Neuronal stem cell (in vitro differentiated cells): Measurements from ENCODE around the gene PXN.

ENCODE experiments used
- DNase-seq: peaks from one replicate; pipeline ENCODE4 v3.0.0-alpha.2; 2013; ENCODE audit warnings: low spot score
- H2AFZ ChIP-seq: one replicate; pipeline ENCODE4 v1.6.1; 2013; ENCODE audit warnings: mild to moderate bottlenecking, low read length, inconsistent platforms
- H2AK5ac ChIP-seq: 2 replicates; pipeline ENCODE4 v1.6.1; 2013; ENCODE audit warnings: low read depth, mild to moderate bottlenecking, inconsistent platforms, low read length, moderate library complexity, mixed read lengths
- H2BK120ac ChIP-seq: 2 replicates; pipeline ENCODE4 v1.6.1; 2013; ENCODE audit warnings: low read depth, mild to moderate bottlenecking, inconsistent platforms, low read length, moderate library complexity, mixed read lengths
- H2BK12ac ChIP-seq: one replicate; pipeline ENCODE4 v1.6.1; 2013; ENCODE audit warnings: low read length, inconsistent platforms
- H2BK15ac ChIP-seq: 2 replicates; pipeline ENCODE4 v1.6.1; 2013; ENCODE audit warnings: mild to moderate bottlenecking, low read length, inconsistent platforms, mixed read lengths
- H2BK5ac ChIP-seq: one replicate; pipeline ENCODE4 v1.6.1; 2013; ENCODE audit warnings: inconsistent platforms, mild to moderate bottlenecking, low read length, moderate library complexity
- H3K14ac ChIP-seq: one replicate; pipeline ENCODE4 v1.6.1; 2013; ENCODE audit warnings: low read length, inconsistent platforms
- H3K18ac ChIP-seq: 2 replicates; pipeline ENCODE4 v1.6.1; 2013; ENCODE audit warnings: low read length, inconsistent platforms
- H3K23ac ChIP-seq: 2 replicates; pipeline ENCODE4 v1.6.1; 2013; ENCODE audit warnings: low read depth, mild to moderate bottlenecking, mixed read lengths, low read length, inconsistent platforms; ENCODE audit not compliant: poor library complexity
- H3K27ac ChIP-seq: replicated peaks from 3 replicates; pipeline ENCODE4 v1.5.1; 2013; ENCODE audit warnings: low read length, inconsistent platforms
- H3K27me3 ChIP-seq, 3 experiments: 2 replicates each; pipeline ENCODE4 v1.6.1; 2013; ENCODE audit warnings: low read length in 3 of 3, mild to moderate bottlenecking in 2 of 3, inconsistent platforms in 1 of 3, low read depth in 1 of 3, mixed read lengths in 1 of 3, moderate library complexity in 1 of 3; ENCODE audit not compliant: control insufficient read depth in 3 of 3, insufficient read depth in 3 of 3
- H3K36me3 ChIP-seq, 2 donors: replicated peaks in 1 of 2; 2 replicates each; pipeline ENCODE4 v1.6.1; 2013; ENCODE audit warnings: low read length in 2 of 2; ENCODE audit not compliant: control insufficient read depth in 2 of 2, insufficient read depth in 2 of 2
- H3K4ac ChIP-seq: 2 replicates; pipeline ENCODE4 v1.6.1; 2013; ENCODE audit warnings: inconsistent platforms, mild to moderate bottlenecking, low read length, moderate library complexity
- H3K4me1 ChIP-seq, 2 donors: 1 replicate in 1 of 2; 2 replicates in 1 of 2; pipeline ENCODE4 v1.6.1; 2013; ENCODE audit warnings: low read length in 2 of 2, low read depth in 1 of 2; ENCODE audit not compliant: control insufficient read depth in 2 of 2, insufficient read depth in 1 of 2
- H3K4me2 ChIP-seq: one replicate; pipeline ENCODE4 v1.6.1; 2013; ENCODE audit warnings: mild to moderate bottlenecking, low read length, inconsistent platforms; ENCODE audit not compliant: insufficient read depth, poor library complexity, severe bottlenecking
- H3K4me3 ChIP-seq, 2 donors: 2 replicates each; pipeline ENCODE4 v1.5.1; 2013; ENCODE audit warnings: low read length in 2 of 2, mild to moderate bottlenecking in 2 of 2, inconsistent platforms in 1 of 2, moderate library complexity in 1 of 2
- H3K79me1 ChIP-seq: one replicate; pipeline ENCODE4 v1.6.1; 2013; ENCODE audit warnings: low read depth, mild to moderate bottlenecking, inconsistent platforms, low read length, moderate library complexity
- H3K9ac ChIP-seq: one replicate; pipeline ENCODE4 v1.6.1; 2013; ENCODE audit warnings: mild to moderate bottlenecking, low read depth, low read length, inconsistent platforms; ENCODE audit not compliant: poor library complexity
- H3K9me3 ChIP-seq, 2 donors: replicated peaks in 1 of 2; 2 replicates each; pipeline versions ENCODE3 to v1.6.1; 2013; ENCODE audit warnings: low read length in 2 of 2, mild to moderate bottlenecking in 2 of 2, inconsistent platforms in 1 of 2, low read depth in 1 of 2, mixed read lengths in 1 of 2, moderate library complexity in 1 of 2; ENCODE audit not compliant: control insufficient read depth in 2 of 2, insufficient read depth in 1 of 2
- H4K8ac ChIP-seq: one replicate; pipeline ENCODE4 v1.6.1; 2013; ENCODE audit warnings: low read depth, mild to moderate bottlenecking, inconsistent platforms, low read length, moderate library complexity
- H4K91ac ChIP-seq: one replicate; pipeline ENCODE4 v1.6.1; 2013; ENCODE audit warnings: low read length, low read depth, mild to moderate bottlenecking, inconsistent platforms; ENCODE audit not compliant: poor library complexity
- WGBS, 2 donors: extraction: QIAGEN DNeasy Blood & Tissue Kit; methylation state at CpG; one replicate each; pipeline ENCODE4 v1.1.7; 2013; ENCODE audit warnings: missing lambda C conversion rate in 2 of 2, mixed read lengths in 1 of 2; ENCODE audit not compliant: insufficient read length in 2 of 2, insufficient replicate concordance in 1 of 2; ENCODE audit errors: extremely low coverage in 2 of 2; 5-methylcytosine and 5-hydroxymethylcytosine counted together

Gene PXN

GRCh38 chr12:120220838-120221575, 44.5 kb downstream of the PXN start:
- Histone ChIP-seq H3K79me1 (peaks cover 3% of the 10 kb centered on the region), H3K36me3 (peaks cover 35 to 68% of the 10 kb centered on the region in 2 donors), H3K4me3 (peak overlapping the region in 1 of 2 donors; percentile 7)

GRCh38 chr12:120218680-120219606, 46.6 kb downstream of the PXN start:
- H3K4ac ChIP-seq: no peak overlapping the region
- H2BK12ac ChIP-seq: no peak overlapping the region
- H3K27me3 ChIP-seq: no peaks in the 10 kb centered on the region
- H4K91ac ChIP-seq: no peak overlapping the region
- peak overlapping the region; percentile 4 for H3K14ac ChIP-seq
- H3K4me3 ChIP-seq: no peak overlapping the region
- no peak overlapping the region for H2BK15ac ChIP-seq
- no peak overlapping the region for H3K18ac ChIP-seq
- H2AK5ac ChIP-seq: no peak overlapping the region
- H3K27ac ChIP-seq: no peak overlapping the region
- H3K9me3 ChIP-seq: no peaks in the 10 kb centered on the region
- H3K4me1 ChIP-seq: peaks cover 0 to 13% of the 10 kb centered on the region in 2 donors
- no peak overlapping the region for H2BK5ac ChIP-seq
- H3K9ac ChIP-seq: no peak overlapping the region
- H3K79me1 ChIP-seq: peaks cover 3% of the 10 kb centered on the region
- no peak overlapping the region for H3K23ac ChIP-seq
- H3K4me2 ChIP-seq: no peak overlapping the region
- DNase-seq: no peak
- H2AFZ ChIP-seq: no peak overlapping the region
- WGBS, 2 donors: no CpG with 5 or more reads among the region's 19 CpGs
- H3K36me3 ChIP-seq: peaks cover 44 to 85% of the 10 kb centered on the region in 2 donors
- H4K8ac ChIP-seq: no peak overlapping the region
- no peak overlapping the region for H2BK120ac ChIP-seq

More at GRCh38 chr12:120220838-120221575, 44.5 kb downstream of the PXN start:
- peak overlapping the region; percentile 40 for H2BK5ac ChIP-seq
- H3K27me3 ChIP-seq: no peaks in the 10 kb centered on the region
- no peak overlapping the region for H3K4me2 ChIP-seq
- no peak overlapping the region for H4K8ac ChIP-seq
- no peak overlapping the region for H2BK12ac ChIP-seq
- no peaks in the 10 kb centered on the region for H3K9me3 ChIP-seq
- H2BK15ac ChIP-seq: no peak overlapping the region
- H3K4me1 ChIP-seq: peaks cover 9 to 25% of the 10 kb centered on the region in 2 donors
- DNase-seq: no peak
- WGBS, 2 donors: no CpG with 5 or more reads among the region's 10 CpGs
- H3K4ac ChIP-seq: peak overlapping the region; percentile 23
- H2AK5ac ChIP-seq: no peak overlapping the region
- H3K14ac ChIP-seq: no peak overlapping the region
- H2BK120ac ChIP-seq: peak overlapping the region; percentile 39
- H3K27ac ChIP-seq: peak overlapping the region; percentile 12
- H4K91ac ChIP-seq: no peak overlapping the region
- peak overlapping the region; percentile 92 for H3K23ac ChIP-seq
- H2AFZ ChIP-seq: no peak overlapping the region
- H3K18ac ChIP-seq: peak overlapping the region; percentile 78
- peak overlapping the region; percentile 83 for H3K9ac ChIP-seq

GRCh38 chr12:120216742-120217605, 48.6 kb downstream of the PXN start:
- Histone ChIP-seq H2BK15ac (no peak overlapping the region), H4K8ac (no peak overlapping the region), H3K27me3 (no peaks in the 10 kb centered on the region), H3K9ac (no peak overlapping the region), H4K91ac (no peak overlapping the region), H3K79me1 (peaks cover 3% of the 10 kb centered on the region), H2AK5ac (no peak overlapping the region), H3K36me3 (peaks cover 43 to 87% of the 10 kb centered on the region in 2 donors), H3K18ac (peak overlapping the region; percentile 71), H2BK5ac (no peak overlapping the region), H3K23ac (peak overlapping the region; percentile 80), H3K14ac (peak overlapping the region; percentile 71), H3K4me1 (peaks cover 0 to 13% of the 10 kb centered on the region in 2 donors), H2BK12ac (no peak overlapping the region), H3K4me3 (no peak overlapping the region), H3K27ac (no peak overlapping the region), H3K4me2 (no peak overlapping the region), H2BK120ac (no peak overlapping the region), H3K9me3 (no peaks in the 10 kb centered on the region), H2AFZ (no peak overlapping the region), H3K4ac (no peak overlapping the region)
- WGBS, 2 donors: no CpG with 5 or more reads among the region's 32 CpGs
- DNase-seq: no peak
